WERI-Rb-1 (cell line): Measurements from ENCODE around the gene CNTNAP4.

Source experiments
- DNase-seq: peaks from one replicate; pipeline ENCODE4 v3.0.0-alpha.2; 2020
- H3K27ac ChIP-seq: fragments of 250-450 bp; sonication (Bioruptor Pico); 2 replicates; pipeline ENCODE4 v1.5.1; 2020; ENCODE audit warnings: mild to moderate bottlenecking, moderate library complexity
- H3K27me3 ChIP-seq: fragments of 250-450 bp; sonication (Bioruptor Pico); 2 replicates; pipeline ENCODE4 v1.5.1; 2021; ENCODE audit warnings: mild to moderate bottlenecking, low read depth, moderate library complexity; ENCODE audit not compliant: insufficient read depth, severe bottlenecking
- H3K36me3 ChIP-seq: fragments of 250-450 bp; sonication (Bioruptor Pico); 2 replicates; pipeline ENCODE4 v1.5.1; 2020; ENCODE audit warnings: mild to moderate bottlenecking, moderate library complexity
- H3K4me3 ChIP-seq: 2 replicates; pipeline ENCODE4 v1.5.1; 2011; ENCODE audit warnings: low read depth, mild to moderate bottlenecking, control low read depth, low read length
- H3K9me3 ChIP-seq: fragments of 250-450 bp; sonication (Bioruptor Pico); 2 replicates; pipeline ENCODE4 v1.5.1; 2021; ENCODE audit warnings: mild to moderate bottlenecking, moderate library complexity; ENCODE audit not compliant: severe bottlenecking
- TF ChIP-seq, protein P1 (sequence below): IDR thresholded peaks from 2 replicates; pipeline ENCODE4 v1.5.1; 2011; ENCODE audit warnings: low read depth, mild to moderate bottlenecking, control low read depth, inconsistent platforms, low read length

Gene CNTNAP4

DNA sequence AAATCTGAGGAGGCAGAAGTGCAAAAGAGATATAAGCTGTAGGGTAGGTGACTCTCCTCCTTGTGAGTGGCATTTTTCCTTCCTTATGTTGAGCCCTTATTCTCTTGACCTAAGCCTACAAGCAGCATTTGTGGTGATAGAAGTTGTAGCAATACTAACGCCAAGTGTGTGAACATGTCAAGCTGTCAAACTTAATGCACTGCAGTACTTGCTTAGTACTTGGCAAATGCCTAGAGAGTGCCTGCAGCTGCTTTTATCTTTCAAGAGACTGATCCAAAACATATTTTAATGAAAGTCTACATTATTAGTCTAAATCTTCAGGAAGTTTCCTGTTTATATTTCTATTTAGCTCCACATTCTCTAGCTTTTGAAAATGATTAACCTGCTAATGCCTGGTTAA is 83.2 kb downstream of the CNTNAP4 start:
- Histone ChIP-seq H3K27me3 (no peaks in the 10 kb centered on the region), H3K9me3 (no peaks in the 10 kb centered on the region), H3K36me3 (no peaks in the 10 kb centered on the region), H3K4me3 (no peak overlapping the region), H3K27ac (no peak overlapping the region)
- no peak for DNase-seq
- TF ChIP-seq, protein P1, sequence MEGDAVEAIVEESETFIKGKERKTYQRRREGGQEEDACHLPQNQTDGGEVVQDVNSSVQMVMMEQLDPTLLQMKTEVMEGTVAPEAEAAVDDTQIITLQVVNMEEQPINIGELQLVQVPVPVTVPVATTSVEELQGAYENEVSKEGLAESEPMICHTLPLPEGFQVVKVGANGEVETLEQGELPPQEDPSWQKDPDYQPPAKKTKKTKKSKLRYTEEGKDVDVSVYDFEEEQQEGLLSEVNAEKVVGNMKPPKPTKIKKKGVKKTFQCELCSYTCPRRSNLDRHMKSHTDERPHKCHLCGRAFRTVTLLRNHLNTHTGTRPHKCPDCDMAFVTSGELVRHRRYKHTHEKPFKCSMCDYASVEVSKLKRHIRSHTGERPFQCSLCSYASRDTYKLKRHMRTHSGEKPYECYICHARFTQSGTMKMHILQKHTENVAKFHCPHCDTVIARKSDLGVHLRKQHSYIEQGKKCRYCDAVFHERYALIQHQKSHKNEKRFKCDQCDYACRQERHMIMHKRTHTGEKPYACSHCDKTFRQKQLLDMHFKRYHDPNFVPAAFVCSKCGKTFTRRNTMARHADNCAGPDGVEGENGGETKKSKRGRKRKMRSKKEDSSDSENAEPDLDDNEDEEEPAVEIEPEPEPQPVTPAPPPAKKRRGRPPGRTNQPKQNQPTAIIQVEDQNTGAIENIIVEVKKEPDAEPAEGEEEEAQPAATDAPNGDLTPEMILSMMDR, result no peak

DNA sequence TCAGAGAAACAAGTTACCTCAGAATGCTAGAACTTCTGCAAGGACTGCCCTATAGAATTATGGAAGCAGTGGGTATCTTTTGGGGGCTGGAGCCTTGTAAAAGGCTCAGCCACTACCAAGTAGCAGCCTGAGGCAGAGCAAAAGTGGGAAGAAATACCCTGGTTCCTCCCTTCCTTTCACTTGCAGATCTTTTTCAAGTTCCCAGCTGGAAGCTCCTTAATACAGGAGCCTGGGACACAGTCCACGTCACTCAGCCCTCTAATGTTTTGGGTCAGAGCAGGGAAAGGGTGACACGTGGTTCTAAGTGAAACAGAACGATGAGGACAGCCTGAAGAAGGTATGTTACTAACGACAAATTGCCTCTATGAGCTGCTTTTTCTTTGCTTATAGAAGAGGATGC is 93.1 kb downstream of the CNTNAP4 start:
- Histone ChIP-seq H3K4me3 (no peak overlapping the region), H3K36me3 (no peaks in the 10 kb centered on the region), H3K9me3 (no peaks in the 10 kb centered on the region), H3K27ac (no peak overlapping the region), H3K27me3 (no peaks in the 10 kb centered on the region)
- DNase-seq, result no peak
- TF ChIP-seq, protein P1, result no peak

DNA sequence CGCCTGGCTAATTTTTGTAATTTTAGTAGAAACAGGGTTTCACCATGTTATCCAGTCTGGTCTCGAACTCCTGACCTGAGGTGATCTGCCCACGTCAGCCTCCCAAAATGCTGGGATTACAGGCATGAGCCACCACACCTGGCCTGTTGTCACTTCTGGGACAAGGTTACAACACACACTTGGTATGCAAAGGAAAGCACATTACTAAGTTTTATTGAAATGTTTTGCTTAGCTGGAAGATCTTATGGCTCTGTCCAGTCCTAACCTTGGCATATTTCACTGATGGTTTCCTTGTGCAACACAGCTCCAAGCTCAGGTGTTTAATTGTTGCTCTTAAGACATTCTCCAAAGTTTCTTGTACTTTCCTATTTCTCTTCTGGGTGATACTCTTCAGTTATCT is 94.2 kb downstream of the CNTNAP4 start:
- Histone ChIP-seq H3K4me3 (no peak overlapping the region), H3K36me3 (no peaks in the 10 kb centered on the region), H3K27me3 (no peaks in the 10 kb centered on the region), H3K9me3 (no peaks in the 10 kb centered on the region), H3K27ac (no peak overlapping the region)
- TF ChIP-seq, protein P1, result no peak
- DNase-seq, result no peak

DNA sequence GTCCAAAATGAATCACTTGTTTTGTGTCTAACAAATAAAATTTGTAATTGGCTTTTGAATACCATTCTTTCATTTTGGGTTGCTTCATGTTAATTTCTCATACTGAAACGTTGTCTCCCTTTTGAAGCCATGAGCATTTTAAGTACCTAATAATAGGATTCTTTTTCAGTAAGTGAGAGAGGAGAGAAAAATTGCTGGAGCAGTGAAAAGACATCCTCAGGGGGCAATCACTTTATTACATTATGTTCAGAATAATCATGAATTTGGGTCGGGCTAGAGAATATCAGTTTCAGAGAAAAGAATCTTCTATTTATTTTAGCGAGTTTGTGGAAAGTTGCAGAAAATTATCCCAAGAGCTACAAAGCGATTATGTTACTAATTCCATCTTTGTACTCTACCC is 96.8 kb downstream of the CNTNAP4 start:
- TF ChIP-seq, protein P1, result no peak

DNA sequence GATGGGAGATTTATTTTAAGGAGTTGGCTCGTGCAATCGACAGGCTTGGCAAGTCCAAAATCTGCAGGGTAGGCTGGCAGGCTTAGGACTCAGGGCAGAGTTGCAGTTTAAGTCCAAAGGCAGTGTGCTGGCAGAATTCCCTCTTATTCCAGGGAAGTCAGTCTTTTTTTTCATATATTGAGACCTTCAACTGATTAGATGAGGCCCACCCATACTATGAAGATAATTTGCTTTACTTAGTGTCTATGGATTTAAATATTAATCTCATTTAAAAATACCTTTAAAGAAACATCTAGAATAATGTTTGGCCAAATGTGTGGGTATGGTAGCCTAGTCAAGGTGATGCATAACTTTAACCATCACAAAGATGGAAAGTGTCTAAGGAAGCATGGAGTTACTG is 99.8 kb downstream of the CNTNAP4 start:
- TF ChIP-seq, protein P1, result no peak
- Histone ChIP-seq H3K27ac (no peak overlapping the region), H3K9me3 (no peaks in the 10 kb centered on the region), H3K4me3 (no peak overlapping the region), H3K36me3 (no peaks in the 10 kb centered on the region), H3K27me3 (no peaks in the 10 kb centered on the region)
- no peak for DNase-seq

More for the DNA sequence above, 96.8 kb downstream of the CNTNAP4 start:
- DNase-seq, result no peak
- Histone ChIP-seq H3K36me3 (no peaks in the 10 kb centered on the region), H3K27ac (no peak overlapping the region), H3K4me3 (no peak overlapping the region), H3K9me3 (no peaks in the 10 kb centered on the region), H3K27me3 (no peaks in the 10 kb centered on the region)

DNA sequence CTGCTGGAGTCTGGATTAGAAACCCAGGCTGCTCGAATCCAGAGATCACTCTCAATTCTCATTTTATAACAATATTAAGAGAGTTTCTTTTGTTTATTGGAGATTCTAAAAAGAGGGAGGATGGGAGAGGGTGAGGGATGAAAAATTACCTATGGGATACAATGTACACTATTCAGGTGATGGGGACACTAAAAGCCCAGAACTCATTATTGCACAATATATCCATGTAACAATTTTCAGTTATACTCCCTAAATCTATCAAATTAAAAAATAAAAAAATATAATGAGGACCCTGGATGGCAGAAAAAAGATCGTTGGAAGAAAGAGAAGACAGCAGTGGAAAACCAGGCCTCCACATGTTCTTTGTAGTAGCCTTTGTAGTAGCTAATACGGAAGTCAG is 100.8 kb downstream of the CNTNAP4 start:
- TF ChIP-seq, protein P1, result no peak
- Histone ChIP-seq H3K9me3 (no peaks in the 10 kb centered on the region), H3K4me3 (no peak overlapping the region), H3K27ac (no peak overlapping the region), H3K36me3 (no peaks in the 10 kb centered on the region), H3K27me3 (no peaks in the 10 kb centered on the region)
- no peak for DNase-seq
